Activated T-cell treated with anti-CD3 and anti-CD28 coated beads, Interleukin-2, amount 50 U/mL, for 48 hours (primary cell): ENCODE data around the gene ZFYVE28.

ENCODE experiments used
- DNase-seq, 2 experiments: peaks; one replicate each; pipeline ENCODE4 v3.0.0-alpha.2; 2020

Gene ZFYVE28

DNA sequence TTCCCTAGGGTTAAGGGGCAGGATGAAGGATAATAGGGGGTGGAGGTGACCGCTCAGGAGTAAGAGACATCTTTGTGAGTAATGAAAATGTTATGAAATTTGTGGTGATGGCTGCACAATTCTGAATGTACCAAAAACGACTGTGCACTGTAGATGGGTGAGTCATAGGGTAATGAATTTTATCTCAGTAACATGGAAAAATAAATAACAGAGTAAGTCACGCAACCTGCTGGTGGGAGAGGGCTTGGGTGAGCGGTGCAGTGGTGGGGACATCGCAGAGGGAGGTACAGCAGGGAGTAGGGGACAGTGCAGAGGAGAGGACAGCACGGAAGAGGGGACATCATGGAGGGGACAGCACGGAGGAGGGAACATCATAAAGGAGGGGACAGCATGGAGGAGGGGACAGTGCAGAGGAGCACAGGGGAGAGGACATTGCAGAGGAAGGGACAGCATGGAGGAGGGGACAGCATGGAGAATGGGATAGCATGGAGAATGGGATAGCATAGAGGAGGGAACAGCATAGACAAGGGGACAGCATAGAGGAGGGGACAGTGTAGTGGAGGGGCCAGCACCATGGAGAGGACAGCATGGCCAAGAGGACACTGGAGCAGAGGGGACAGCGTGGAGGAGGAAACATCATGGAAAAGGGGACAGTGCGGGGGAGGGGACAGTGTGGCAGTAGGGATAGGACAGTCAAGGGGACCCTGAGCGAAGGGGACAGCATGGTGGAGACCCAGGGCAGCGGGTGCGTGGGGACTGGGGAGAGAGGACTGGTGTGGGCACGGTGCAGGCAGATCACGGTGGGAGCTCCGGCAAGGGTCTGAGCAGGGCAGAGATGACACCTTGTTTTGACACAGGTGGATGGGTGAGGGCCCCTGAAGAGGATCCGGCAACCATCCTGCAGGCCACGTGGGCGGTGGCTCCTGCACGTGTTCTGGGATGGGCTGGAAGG lies 88.1 kb downstream of the ZFYVE28 start:
- no peak for DNase-seq

DNA sequence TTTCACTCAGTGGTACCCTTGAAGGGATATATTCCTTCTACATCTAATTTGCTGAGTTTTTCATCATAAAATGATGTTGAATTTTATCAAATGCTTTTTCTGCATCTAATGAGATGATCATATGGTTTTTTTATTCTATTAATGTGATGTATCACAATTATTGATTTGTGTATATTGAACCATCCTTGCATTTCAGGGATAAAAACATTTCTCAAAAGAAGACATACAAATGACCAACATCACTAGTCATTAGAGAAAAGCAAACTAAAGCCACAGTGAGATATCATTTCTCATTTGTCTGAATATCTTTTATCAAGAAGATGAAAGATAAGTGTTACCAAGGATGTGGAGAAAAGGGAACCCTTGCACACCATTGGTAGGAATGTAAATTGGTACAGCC lies 90.9 kb downstream of the ZFYVE28 start:
- no peak for DNase-seq

DNA sequence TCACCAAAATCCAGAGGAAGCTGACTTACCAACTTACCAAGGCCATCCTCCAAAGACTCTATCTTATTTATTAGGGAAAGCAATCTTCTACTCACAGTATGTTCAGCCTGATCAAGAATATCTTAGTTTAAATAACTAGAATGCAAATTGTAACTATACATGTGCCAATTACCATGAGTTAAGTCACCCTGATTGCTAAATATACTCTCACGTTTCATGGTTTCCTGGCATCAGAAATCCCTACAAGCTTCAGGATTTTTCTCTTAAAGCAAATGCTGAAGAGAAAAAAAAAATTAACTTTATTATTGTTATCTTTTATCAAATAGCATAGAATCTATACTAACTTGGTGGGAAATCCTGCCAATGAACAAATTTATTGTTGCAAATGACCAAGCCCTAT lies 93.6 kb downstream of the ZFYVE28 start:
- no peak for DNase-seq

DNA sequence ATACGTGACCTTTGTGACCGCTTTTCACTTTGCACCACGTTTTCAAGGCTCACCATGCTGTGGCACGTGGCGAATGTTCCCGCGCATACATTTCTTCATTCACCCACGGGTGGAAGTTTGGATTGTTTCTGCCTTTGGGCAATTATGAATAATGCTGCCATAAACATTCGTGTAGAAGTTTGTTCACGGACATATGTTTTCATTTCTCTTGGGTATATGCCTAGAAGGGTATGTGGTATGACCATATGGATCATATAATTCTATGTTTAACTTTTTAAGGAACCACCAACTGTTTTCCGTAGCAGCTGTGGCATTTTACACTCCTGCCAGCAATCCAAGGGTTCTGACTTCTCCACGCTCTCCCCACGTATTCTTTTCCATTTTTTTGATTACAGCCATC lies 95.6 kb downstream of the ZFYVE28 start:
- DNase-seq = no peak

DNA sequence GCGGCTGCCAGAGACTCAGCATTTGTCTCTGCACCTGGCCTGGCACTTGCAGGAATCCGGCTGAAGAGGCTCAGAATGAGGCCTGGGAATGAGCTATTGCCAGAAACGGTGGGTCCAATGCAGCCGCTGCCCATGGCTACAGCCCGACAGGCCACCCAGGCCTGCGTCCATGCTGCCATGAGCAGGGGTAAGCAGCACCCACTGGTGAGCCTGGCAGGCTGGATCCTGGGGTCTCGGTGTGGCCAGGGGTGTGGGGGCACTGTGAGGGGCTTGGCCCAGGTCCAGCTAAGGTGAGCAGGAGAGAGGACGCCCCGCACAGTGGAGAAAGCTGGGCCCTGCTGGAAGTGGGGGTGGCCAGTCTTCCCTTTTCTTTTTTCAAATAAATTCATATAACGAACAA lies 96.2 kb downstream of the ZFYVE28 start:
- no peak for DNase-seq

DNA sequence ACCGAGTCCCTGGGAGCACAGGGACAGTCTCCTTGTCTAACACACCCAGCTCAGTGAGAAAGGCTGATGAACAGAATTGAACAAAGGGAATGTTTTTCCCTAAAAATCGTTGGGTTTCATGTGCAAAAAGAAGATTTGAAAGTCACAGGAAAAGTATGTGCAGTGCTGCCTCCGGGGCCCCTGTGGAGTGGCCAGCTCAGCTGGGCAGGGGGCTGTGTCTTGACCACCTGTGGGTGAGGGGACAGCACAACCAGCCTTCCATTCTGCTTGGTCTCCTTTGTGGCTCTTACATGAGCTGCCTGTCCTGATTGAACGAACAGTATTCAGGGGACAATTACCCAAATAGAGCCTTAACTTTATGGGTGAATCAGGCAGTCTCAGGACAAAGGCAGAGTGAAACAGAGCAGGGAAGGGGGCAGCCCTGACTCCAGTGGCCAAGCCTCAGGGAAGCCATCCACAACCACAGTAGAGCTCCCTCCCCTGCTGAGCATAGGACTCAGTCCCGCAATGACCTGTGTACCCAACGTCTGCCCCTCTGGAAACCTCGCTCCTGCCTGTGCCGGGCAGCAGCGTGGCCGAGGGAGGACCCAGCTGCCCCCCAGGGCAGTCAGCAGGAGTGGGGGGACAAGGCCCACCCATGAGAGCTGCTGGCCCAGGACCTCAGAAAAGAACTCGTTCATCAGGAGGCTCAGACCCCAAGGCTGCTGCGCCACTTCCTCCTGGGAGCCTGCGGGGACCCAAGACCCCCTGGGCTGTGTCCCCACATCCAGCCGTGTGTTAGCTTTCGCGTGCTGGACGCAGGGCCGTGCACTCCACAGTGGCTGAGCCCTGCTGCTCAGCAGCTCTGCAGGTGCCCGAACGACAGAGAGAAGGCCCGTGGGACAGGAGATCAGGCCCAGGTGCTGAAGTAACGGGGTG lies 96.9 kb downstream of the ZFYVE28 start:
- DNase-seq = no peak

DNA sequence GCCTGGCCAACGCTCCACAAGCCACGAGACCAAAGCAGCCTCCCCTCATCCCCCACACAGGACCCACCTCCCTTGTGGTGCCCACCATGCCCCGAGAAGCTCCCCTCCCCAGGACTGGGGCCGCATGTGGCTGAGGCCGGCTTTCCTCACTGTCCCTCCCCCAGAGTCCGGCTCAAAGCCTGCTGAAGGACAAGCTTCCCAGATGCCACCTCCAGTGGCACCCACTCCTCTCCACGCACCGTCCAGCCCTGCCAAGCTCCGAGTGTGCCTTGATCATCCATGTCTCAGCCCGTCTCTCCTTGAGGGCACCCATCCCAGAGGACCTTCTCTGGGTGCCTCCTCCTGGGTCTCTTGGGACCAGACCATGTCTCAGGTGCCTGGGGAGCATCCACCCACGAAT lies 97.7 kb downstream of the ZFYVE28 start:
- DNase-seq = peak in 1 of 2 experiments; percentile 9

DNA sequence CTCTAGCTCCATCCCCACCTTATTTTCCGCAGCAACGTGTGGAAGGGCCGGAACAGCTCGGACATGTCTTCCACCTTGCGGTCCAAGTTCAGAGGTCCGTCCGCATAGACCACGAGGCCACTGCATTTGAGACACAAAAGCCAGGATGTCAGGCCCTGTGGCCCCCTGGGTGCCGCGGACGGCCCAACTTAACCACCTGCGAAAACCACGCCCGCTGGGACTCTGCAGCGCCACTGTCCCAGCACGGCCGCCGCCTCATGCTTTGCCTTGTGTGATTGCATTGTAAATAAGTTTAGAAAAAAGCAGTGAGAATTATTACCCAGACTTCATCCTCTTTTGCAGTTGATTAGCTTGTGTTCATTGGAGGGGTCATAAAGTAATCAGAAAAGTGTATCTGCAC lies 98.3 kb downstream of the ZFYVE28 start:
- DNase-seq = no peak

DNA sequence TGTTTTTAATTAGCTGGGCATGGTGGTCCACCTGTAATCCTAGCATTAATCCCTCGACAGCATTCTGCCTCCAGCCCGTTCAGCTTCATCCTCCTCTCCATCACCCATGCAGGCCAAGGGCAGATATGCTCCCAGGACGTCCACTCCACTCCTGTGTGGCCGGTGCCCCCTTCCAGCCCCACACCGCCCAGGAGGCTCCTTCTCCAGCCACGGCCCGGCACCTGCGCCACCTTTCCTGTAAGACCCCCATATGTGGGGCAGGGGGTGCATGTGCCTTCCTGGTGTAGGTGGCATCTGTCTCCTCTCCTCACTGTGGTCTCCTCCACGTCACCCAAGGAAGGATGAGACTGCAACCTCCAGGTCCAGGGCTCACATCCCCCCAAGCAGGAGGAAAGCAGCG lies 99.6 kb downstream of the ZFYVE28 start:
- DNase-seq = peak in 1 of 2 experiments; percentile 1

DNA sequence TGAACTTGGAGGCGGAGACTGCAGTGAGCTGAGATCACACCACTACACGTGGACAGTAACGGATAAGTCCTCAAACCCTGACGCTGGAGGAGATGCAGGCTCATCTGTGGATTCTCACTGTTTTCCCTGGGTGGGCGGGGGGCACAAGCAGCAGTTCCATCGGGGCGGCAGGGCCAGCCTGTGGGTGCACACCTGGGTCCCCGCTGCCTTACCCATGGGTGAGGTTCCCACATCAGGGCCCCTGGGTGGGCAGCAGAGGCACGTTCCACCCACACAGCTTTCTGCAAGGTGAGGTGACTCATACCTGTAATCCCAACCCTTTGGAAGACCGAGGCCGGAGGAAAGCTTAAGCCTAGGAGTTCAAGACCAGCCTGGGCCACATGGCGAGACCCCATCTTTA lies 100.0 kb downstream of the ZFYVE28 start:
- peak in 1 of 2 experiments; percentile 10 for DNase-seq

DNA sequence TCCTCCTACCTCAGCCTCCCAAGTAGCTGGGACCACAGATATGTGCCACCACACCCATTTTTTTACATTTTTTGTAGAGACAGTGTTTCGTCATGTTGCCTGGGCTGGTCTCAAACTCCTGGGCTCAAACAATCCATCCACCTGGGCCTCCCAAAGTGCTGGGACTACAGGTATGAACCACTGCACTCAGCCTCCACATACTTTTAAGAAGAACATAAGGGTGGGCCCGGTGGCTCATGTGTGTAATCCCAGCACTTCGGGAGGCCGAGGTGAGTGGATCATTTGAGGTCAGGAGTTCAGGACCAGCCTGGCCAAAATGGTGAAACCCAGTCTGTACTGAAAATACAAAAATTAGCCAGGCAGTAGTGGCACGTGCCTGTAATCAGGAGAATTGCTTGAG lies 105.1 kb downstream of the ZFYVE28 start:
- no peak for DNase-seq

DNA sequence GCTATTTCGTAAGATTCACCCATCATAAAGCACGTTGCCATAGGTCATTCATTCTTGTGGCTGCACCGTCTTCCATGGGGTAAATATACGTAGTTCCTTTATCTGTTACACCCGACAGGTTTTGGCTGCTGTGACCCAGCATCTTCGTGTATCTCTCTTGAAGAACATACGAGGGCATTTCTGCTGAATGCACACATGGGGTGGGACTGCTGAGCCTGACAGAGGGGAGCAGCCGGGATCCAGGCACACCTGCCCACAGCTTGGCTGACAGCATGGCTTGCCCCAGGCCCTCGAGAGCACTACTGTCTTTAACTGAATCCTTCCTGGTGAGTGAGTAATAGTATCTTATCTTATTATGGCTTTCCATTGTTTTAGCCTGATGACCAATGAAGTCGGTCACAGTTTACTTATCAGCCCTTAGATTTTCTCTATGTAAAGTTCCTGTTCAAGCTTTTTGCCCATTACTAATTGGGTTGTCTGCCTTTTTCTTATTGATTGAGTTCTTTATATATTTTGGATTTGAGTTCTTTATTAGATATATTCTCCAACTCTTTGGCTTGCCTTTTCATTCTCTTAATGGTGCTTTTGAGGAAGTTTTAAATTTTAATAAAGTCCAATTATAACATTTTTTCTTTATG lies 111.6 kb downstream of the ZFYVE28 start:
- DNase-seq = peak in 1 of 2 experiments; percentile 8

DNA sequence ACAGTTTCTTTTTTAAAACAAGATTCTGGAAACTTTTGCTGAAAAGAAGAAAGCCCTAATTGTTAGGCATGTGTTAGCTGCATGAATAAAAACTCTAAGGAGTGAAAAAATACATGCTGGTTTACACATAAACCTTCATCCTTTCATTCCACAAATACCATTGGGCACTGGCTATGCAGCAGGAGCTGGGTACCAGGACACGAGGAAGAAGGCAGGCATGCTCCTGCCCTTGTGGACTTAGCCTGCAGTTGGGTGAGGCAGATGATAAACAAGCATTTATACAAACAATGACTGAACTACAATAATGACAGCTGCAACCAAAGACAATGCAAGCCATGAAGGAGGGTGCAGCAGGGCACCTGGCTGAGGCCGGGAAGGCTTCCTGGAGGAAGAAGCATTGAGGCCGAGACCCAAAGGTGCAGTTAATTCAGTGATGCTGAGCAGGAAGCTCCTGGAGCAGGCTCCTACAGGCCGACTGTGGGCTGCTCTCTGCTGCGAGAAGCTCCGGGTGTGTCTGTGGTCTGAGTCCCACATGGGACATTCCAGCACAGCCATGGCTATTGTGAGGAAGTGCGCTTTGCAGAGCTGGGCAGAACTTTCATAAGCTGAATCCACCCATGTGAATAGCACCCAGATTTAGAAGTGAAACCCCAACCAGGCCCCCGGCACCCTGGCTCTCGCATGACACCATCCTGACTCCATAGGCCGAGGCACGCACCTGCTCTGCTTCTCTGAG lies 112.5 kb downstream of the ZFYVE28 start:
- no peak for DNase-seq

DNA sequence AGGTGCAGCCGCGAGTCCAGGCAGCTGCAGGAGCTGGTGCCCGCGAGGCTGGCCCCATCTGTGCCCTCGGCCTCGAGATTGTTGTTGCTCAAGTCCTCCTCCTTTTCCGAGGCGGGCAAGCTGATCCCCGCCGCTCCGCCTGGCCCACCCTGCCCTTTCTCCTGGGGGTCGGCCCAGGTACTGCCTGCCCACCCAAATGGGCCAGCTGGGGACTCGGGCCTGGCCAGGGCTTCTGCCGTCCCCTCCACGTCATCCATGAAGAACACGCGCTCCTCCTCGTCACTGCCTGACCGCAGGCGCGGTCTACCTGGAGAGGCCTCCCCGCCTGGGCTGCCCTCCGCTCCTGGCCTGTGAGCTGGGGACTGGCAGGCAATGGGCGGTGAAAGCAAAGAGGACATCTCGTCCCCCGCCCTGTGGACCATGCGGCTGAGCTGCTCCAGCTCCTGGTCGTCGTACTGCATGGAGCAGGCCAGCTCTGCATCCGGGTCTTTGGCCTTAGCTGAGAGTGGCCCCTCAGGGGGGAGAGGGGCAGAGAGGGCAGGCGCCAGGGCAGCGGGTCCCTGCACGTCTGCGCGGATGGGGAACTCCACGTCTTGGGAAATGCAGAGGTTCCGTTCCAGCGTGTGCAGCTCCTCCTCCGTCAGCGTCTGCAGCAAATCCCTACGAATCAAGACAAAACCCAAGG lies 113.4 kb downstream of the ZFYVE28 start:
- peak in 1 of 2 experiments; percentile 9 for DNase-seq

DNA sequence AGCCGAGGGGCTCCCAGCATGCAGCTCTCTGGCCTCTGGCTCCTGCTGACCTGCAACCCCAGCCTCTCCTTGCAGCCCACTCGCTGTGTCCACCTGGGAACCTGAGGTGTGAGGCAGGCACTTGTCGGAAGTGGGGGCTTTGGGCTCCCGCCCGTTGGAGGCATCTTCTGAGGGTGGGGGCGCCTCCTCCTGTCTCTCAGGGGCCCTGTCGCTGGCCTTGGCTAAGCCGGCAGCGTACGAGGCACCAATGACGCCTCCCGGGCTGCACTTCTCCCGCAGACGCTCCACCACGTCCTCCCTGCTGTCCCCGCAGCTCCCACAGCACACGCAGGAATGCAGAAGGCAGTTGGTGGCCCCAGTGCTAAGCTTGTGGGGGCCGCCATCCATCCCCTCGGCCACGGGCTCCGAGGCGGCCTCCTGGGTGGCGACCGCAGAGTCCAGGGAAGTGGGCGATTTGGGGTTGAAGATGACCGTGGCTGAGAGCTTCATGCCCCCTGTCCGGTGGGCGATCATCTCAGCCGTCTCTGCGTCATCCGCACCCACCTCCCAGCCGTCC lies 114.0 kb downstream of the ZFYVE28 start:
- DNase-seq = no peak

DNA sequence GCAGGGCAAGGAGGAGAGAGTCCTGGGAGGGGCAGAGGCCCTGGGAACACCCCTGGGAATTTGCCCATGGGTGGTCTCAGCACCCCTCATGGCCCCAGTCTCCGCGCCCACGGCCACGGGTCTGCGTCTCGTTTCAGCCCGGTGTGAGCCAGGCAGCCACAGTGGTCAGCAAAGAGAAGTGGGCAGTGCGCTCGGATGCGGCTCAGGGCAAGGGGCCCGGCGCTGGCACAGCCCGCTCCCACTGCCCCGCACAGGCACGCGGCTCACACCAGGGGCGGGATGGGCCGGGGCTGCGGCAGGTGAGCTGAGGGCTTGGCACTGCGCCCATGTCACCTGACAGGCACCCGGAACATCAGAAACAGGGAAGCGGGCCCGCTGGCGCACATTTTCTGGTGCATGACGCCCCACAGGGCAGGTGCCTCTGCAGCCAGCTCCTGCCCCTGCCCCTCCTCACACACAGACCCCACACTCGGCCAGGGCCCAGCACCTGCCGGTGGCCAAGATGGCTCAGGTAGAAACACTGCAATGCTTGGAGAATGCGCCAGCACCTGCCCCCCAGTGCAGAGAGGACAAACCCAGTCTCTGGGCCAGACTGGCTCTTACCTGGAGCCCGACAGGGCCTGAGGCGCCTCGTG lies 114.6 kb downstream of the ZFYVE28 start:
- peak in 1 of 2 experiments; percentile 4 for DNase-seq

DNA sequence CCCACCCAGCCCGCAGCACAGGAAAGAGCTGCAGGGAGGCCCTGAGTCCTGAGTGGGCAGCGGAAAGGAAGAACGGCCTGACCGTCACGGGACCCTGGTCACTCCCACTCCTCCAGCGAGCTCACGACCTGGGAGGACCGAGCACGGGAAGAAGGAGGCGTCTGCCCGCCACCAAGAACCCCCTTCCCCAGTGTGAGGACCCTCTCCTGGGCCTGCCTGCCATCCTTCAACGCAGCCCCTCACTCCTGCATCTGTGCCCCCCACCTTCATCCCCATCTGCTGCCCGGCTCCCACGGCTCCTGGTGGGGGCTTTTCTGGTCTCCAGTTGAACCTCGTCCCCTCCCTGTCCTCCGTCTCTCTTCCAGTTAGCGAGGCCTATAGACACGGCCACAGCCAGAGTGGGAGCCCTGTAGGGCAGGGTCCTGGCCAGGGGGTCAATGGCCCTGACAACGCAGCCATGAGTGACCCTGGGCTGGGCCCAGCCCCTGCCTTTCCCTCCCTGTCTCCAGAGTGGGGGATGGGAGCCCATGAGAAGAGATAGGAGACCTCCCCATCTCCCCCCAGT lies 115.2 kb downstream of the ZFYVE28 start:
- peak in 1 of 2 experiments; percentile 9 for DNase-seq

DNA sequence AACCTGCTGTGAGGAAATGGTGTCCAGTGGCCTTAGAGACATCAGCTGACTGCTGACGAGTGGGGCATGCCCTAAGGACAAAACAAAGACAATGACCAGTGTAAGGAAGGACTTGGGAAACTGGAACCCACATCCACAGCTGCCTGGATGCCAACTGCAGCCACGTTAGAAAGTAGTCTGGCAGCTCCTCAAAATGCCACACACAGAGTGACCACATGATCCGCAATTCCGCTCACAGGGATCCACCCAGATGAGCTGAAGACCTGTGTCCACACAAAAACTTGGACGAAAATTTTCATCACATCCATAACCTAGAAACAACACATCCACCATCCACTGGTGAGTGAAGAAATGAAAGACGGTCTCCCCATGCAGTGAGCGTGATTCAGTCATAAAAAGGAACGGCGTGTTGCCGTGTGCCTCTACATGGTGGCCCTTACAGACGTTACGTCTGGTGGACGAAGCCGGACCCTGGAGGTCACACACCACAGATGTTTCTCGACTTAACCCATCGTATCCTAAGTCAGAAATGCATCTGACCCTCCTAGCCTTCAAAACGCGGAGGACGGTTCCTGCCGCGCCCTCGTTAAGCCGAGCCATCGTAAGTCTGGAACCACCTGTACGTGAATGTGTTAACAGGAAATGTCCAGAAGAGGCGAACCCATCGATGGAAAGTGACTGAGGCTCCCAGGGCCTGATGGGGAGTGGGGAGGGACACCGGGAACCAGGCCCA lies 115.9 kb downstream of the ZFYVE28 start:
- peak in 1 of 2 experiments; percentile 9 for DNase-seq

DNA sequence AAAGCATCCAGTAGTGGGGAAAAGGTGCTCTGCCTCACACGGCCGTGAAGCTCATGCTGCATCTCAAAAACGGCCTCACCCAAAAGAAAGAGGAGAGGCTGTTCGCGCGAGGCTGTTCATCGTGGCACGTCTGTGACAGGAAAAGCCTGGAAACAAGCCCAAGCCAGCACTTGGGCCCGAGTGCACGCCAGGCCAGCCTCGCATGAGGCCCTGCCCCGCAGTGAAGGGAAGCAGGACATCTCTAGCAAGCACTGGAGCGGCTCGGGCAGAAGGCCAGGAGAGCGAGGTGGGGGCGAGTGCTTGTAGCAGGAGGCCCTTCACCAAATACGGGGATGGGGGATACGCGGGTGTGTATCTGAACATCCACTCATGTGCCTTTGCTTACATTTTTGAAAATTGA lies 116.6 kb downstream of the ZFYVE28 start:
- peak in 1 of 2 experiments; percentile 5 for DNase-seq

DNA sequence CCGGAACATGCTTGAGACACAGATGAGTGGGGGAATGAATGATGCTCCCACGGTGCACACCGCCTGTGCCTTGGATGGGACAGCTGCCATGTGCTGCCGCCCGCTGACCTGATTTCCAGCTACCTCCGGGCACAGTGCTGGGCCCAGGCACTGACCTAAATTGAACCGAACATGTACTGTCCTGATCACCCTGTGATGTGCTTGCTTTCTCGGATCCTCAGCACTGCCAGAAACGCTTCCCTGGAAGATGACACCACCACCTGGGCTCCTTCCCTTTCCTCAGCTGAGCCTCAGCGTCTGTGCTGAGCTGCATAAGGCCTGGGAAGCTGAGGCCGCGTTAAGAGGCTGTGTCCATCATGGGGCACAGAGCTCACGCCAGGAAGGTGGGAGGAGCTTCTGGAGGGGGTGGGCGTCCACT lies 117.2 kb downstream of the ZFYVE28 start:
- no peak for DNase-seq
